Measurements from ENCODE around the gene SCLT1.

Gene SCLT1

DNA sequence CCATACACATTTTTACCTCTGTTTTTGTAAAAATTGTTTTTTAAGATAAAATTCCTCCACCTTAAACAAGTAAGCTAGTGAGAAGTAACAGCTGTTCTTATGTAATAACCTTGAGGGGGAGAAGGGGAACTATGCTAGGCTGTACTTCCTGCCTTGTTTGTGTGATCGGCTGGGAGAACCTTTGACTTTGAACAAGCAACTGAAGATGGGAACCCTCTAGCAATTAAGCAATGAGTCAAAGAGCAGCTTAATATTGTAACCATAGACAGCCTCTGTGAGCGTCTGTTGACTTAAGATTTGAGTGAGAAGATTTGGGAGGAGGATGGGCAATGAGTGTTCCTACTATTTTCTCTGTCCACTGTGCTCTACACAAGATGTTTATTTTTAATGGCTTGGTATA, 135.1 kb downstream of the SCLT1 start:
- no peak for DNase-seq (ENCODE audit: low read depth, low spot score)

- DNase-seq (ENCODE audit: low read depth, low spot score): no peak
These were observed 135.9 kb downstream of the SCLT1 start for GRCh38 chr4:128957459-128957858.

- DNase-seq (ENCODE audit: low read depth, low spot score): no peak
These were observed 137.6 kb downstream of the SCLT1 start for GRCh38 chr4:128955751-128956150.

- no peak for DNase-seq (ENCODE audit: low read depth, low spot score)
These were observed 138.4 kb downstream of the SCLT1 start for GRCh38 chr4:128954941-128955340.

DNA sequence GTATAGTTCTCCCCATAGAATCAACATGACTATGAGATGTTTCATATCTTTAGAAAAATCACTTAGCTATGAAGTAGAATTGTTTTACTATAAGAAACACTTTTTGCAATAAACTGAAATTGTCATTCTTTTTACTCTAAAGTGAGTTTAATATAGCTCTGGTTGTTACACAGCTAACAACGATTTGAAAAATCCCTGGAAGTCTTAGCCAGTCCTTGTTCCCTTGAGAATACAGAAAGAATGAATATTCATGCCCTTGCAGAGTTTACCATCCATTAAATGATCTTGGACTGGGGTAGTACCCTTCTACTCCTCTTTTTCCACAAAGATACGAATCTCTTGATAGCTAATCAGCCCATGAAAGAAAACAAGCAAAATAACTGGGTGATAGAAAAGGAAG, 142.0 kb downstream of the SCLT1 start:
- DNase-seq (ENCODE audit: low read depth, low spot score): peak; percentile 14

DNA sequence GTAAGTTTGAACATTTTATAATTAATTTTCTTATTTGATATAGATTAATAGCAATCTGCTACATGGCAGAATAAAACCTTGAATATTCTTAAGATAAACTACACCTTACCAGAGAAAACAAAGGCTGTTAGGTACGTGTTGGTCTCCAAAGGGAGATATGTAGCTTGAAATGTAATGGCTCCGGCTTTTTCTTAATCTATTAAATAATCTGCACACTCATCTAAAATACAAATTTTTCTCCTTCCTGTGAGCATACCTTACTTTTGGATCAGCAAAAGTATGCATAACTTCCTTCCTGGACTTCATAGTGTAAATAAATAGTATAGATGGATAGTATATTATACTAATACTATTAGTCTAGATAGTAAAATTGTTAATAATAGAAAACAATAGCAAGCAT, 142.5 kb downstream of the SCLT1 start:
- DNase-seq (ENCODE audit: low read depth, low spot score): no peak

DNA sequence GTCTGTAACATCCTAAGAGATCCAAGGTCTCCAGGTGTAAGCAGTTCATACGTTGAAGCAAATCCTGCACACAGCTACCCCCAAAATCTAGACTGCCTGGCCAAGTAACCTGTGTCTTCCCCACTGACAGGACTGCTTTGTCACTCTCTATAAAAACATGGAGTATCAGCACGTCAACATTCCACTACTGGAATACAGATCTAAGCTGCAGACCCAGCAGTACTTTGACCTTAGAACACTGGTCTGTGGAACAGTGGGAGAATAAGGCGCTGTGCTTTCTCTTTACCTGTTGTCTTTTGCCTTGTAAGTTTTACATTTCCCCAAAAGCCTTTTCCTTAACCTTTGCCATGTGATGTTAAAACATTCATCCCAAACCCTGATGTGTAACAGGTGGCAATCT, 146.4 kb downstream of the SCLT1 start:
- no peak for DNase-seq (ENCODE audit: low read depth, low spot score)

GRCh38 chr4:128942607-128943006, 150.7 kb downstream of the SCLT1 start:
- peak; percentile 23 for DNase-seq (ENCODE audit: low read depth, low spot score)

DNA sequence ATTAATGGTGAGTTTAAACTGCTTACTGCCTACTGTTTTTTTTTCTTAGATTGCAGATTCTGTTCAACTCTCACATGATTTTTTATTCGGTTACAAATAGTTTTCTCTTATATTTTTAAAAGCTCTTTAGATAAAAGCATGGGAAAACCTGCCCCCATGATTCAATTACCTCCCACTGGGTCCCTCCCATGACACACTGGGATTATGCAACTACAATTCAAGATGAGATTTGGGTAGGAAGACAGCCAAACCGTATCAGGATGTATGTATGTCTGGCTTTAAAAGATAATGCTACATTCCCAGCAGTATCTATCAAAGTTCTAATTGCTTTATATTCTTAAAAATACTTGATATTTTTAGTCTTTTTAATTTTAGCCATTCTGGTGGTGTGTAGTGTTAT, 152.4 kb downstream of the SCLT1 start:
- no peak for DNase-seq (ENCODE audit: low read depth, low spot score)

- no peak for DNase-seq (ENCODE audit: low read depth, low spot score)
These were observed 163.3 kb downstream of the SCLT1 start for GRCh38 chr4:128930051-128930450.

GRCh38 chr4:128924951-128925350, 168.4 kb downstream of the SCLT1 start:
- DNase-seq (ENCODE audit: low read depth, low spot score): no peak

DNA sequence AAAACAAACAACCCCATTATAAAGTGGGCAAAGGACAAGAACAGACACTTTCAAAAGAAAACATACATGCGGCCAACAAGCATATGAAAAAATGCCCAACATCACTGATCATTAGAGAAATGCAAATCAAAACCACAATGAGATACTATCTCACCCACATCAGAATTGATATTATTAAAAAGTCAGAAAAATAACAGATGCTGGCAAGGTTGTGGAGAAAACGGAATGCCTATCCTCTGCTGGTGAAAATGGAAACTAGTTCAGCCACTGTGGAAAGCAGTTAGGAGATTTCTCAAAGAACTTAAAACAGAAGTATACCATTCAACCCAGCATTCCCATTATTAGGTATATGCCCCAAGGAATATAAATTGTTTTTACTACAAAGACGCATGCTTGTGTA, 171.4 kb downstream of the SCLT1 start:
- no peak for DNase-seq (ENCODE audit: low read depth, low spot score)

GRCh38 chr4:128917781-128918180, 175.6 kb downstream of the SCLT1 start:
- DNase-seq (ENCODE audit: low read depth, low spot score): no peak

DNA sequence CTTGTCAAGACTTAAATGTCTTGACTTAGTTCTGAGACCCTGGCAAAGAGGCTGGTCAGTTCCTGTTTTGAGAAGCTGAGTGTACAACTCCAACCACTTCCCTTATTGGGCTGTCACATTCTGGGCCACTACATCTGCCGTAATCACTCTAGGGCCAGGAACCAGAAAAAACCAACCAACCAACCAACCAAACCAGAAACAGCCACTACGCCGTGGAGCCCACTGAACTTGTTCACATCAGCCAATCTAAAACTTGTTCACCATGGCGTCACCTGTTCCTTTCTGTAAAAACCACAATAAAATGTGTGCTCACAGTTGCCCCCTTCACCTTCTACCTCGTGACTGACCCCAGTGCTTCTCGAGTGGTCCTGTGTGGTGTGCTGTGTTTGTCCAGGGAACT, 176.5 kb downstream of the SCLT1 start:
- DNase-seq (ENCODE audit: low read depth, low spot score): no peak

DNA sequence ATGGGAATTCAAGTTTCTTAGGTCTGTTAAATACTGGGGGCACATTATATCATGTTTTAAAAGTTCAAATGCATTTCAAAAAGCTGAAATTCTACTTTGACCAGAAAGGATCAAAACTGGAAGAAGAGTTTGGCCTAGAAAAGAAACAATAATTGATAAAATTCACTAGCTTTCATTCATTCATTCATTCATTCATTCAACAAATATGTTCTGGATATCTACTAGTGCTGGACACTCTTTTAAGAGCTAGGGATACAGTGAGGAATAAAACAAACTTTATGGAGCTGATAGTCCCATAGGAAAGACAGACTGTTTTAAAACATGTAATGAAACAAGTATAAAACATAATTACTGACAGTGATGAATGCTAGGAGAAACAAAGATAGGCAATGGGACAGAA, 177.8 kb downstream of the SCLT1 start:
- no peak for DNase-seq (ENCODE audit: low read depth, low spot score)

DNA sequence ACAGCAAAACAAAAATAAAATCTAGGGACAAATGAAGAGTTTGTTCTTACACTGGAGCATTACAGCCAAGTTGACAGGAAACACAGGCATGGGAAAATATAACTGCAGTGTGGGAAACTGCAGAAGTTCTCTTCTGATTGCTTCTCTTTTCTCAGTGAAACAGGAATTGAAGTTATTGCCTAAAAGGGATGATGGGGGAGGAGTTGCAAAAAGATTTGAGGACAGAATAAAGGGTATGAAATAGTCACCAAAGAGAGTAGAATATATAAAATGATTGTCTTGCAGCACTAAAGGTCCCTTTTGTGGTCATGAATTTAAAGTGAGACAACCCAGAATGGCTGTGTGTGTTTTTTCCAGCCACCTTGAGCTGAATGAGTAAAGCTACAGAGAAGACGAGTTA, 180.1 kb downstream of the SCLT1 start:
- DNase-seq (ENCODE audit: low read depth, low spot score): no peak

- DNase-seq (ENCODE audit: low read depth, low spot score): no peak
These were observed 184.6 kb downstream of the SCLT1 start for GRCh38 chr4:128908735-128909134.

DNA sequence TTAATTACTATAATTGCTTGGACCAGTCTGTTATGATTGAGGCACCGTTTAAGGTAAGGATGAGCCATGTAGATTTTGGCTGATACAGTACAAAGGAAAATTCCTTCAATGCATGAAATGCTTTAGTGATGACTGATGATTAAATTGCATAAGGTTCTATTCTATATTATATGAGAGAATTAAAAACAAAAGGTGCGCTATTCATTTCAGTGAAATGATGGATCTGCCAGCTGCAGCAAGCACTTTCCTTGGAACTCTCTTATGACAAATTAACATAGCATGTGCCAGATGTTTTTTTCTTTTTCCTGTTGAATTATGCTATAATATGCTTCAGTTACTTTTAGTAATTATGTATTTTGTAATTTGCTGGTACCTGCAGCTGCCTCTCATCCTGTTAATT, 185.4 kb downstream of the SCLT1 start:
- no peak for DNase-seq (ENCODE audit: low read depth, low spot score)

DNA sequence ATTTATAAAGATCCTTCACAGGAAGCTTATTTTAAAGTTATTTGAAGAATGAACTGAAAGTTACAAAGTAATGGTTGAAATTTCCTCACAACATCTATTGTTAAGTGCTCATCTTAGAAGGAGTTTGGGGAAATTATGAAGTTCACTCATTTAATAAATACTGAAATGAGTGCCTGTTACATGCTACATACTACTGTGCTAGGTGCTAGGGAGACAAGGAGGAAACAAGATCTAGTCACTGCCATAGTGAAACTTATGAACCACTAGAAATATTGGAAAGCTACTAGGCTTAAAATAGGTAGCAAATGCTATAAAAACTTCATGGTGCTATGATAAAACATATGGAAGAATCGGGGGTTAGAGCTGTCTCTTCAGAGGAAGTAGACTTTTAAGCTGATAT, 186.8 kb downstream of the SCLT1 start:
- DNase-seq (ENCODE audit: low read depth, low spot score): no peak

- no peak for DNase-seq (ENCODE audit: low read depth, low spot score)
These were observed 188.5 kb downstream of the SCLT1 start for GRCh38 chr4:128904821-128905220.

GRCh38 chr4:128880662-128881061, 212.7 kb downstream of the SCLT1 start:
- no peak for DNase-seq (ENCODE audit: low read depth, low spot score)

DNA sequence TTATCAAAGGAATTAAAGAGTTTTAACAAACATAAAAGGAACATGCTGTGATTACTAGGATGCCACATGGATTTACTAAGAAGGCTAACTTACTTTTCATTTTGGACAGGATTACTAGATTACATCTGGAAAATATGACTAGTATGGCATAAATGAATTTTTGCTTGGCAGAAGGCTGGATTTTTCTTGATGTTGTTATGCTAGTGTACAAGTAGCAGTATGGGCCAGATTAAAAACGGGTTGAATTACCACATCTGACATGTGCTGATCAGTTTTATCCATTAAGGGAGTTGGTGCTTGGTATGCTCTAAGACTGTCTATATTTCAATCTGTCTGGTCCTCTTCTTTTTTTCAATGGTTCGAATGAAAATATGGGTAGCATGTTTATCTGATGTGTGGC, 213.4 kb downstream of the SCLT1 start:
- DNase-seq (ENCODE audit: low read depth, low spot score): no peak

DNA sequence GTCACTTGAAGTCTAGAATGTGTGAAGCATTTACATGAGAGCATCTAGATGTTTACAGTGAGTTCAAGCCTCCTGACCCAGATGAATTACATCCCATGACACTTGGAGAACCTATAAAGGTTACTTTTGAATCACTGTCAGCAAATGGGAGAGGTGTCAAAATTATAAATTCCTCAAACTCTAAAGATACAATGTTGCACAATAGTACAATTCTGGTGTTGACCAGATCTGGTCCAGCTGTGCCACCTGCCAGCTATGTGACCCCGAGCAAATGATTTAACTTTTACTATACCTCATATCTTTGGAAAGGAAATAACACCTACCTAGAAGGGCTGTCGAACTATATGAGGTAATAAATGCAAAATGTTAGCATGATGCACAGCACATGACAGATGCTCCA, 214.1 kb downstream of the SCLT1 start:
- no peak for DNase-seq (ENCODE audit: low read depth, low spot score)

GRCh38 chr4:128877934-128878333, 215.4 kb downstream of the SCLT1 start:
- no peak for DNase-seq (ENCODE audit: low read depth, low spot score)

- DNase-seq (ENCODE audit: low read depth, low spot score): no peak
These were observed 217.1 kb downstream of the SCLT1 start for GRCh38 chr4:128876200-128876599.

All from astrocyte of the hippocampus (primary cell).